Measurements from ENCODE around the gene LRCH1.
"Not testable (repeated sequence)": the region's sequence is repeated elsewhere in the genome, so short reads cannot be mapped to it uniquely, and the experiment has no call there.

Gene LRCH1, protein sequence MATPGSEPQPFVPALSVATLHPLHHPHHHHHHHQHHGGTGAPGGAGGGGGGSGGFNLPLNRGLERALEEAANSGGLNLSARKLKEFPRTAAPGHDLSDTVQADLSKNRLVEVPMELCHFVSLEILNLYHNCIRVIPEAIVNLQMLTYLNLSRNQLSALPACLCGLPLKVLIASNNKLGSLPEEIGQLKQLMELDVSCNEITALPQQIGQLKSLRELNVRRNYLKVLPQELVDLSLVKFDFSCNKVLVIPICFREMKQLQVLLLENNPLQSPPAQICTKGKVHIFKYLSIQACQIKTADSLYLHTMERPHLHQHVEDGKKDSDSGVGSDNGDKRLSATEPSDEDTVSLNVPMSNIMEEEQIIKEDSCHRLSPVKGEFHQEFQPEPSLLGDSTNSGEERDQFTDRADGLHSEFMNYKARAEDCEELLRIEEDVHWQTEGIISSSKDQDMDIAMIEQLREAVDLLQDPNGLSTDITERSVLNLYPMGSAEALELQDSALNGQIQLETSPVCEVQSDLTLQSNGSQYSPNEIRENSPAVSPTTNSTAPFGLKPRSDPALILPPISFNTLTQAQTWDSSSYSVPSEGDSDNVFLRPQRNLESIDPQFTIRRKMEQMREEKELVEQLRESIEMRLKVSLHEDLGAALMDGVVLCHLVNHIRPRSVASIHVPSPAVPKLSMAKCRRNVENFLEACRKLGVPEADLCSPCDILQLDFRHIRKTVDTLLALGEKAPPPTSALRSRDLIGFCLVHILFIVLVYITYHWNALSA

DNA sequence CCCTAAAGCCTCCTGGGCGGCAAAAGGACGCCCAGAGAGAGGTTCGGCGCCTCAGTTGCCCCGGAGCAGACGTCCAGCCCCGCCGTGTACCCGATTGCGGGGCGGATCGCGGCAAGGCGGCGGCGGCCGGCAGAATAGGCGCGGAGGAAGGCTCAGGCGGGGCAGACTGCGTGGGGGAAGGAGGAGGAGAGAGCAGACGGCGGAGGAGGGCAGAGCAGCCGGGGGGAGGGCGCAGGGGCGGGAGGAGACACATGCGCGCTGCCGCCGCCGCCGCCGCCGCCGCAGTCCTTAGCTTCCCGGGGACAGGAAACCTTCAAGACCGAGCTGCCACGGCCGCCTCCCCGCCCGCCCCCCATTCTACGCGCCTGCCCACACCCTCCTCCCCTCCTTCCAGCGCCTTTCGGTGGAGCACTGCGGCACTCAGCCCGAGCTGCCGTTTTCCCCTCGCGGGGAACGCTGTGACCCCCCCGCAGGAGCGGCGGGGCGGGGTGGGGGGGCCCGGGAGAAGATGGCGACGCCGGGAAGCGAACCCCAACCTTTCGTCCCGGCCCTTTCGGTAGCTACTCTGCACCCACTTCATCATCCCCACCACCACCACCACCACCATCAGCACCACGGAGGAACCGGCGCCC is at the start of gene LRCH1:
TSS of gene LRCH1 (plus strand) at position 282 of the 632 bp plus-strand sequence. CDS start at position 509, 227 bp downstream.
- peak; percentile 68 to 90 (median 74) for DNase-seq (ENCODE audit: low read depth in 3 of 3)

DNA sequence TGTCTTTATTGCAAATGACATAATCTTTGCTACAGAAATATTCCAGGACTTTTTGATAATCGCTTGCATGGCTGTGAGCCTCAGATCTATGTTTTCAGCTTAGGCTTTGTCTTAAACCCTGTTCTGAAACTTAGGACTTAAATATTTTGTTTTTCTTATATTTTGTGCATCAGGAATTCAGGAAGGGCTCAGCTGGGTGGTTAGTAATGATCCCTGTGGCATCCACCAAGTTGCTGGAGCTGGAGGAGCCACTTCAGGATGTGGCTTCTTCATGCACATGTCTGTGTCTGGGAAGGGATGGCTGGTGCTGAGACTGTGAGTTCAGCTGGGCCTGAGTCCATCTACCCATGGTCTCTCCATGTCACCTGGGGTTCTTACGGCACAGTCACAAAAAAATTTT is 48.9 kb upstream of the LRCH1 start:
- DNase-seq (ENCODE audit: low read depth in 3 of 3), result no peak

DNA sequence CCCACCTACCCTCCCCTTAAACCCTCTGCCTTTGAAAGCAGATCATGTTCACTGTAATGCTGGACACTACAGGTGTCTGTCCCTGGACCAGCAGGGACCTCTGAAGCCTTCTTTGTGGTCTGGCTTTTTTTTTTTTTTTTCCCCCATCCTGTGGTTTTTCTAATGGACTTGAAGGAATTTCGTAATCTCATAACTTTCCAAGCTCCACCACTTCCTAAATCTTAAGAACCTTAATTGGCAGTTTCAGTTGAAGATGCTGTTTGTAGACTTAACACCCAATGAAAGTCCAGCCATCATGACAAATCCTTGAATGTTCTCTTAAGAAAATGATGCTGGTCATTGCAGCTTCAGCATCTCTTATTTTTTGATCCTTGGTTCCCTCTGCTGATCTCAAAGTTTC is 45.0 kb upstream of the LRCH1 start:
- DNase-seq (ENCODE audit: low read depth in 3 of 3), result no peak

DNA sequence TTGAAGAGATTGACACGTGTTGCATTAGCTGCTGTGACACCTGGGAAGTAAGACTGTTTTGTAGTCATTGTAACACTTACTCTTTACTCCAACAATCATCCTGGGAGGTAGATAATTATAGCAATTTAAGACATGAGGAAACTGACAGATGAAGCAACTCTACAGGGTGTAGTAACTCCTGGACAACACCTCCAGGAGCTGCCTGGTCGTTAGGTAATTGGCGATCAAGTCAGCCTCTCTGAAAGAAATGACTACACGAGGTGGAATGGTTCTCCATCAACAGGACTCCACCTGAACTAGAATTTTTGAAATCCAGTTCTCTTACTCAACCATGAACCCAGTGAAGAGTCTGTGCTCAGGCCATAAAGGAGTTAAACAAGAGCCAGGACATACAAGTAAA is 43.0 kb upstream of the LRCH1 start:
- DNase-seq (ENCODE audit: low read depth in 3 of 3), result no peak

DNA sequence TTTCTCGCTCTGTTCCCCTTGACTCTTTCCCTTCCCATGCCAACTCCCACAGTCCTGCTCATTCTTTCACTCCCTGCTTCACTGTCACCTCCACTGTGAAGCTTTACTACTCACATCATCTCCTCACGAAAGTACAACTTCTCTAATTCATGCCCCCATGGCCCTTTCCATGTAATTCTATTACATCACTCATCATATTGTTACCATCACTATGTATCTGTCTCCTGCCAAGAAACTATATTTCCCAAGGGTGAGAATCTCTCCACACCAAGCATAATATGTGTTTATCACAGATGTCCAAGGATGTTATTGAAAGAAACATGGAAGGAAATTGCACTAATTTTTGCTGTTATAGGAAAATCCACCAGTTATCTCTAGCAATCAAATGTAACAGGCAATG is 37.2 kb upstream of the LRCH1 start:
- no peak for DNase-seq (ENCODE audit: low read depth in 3 of 3)

DNA sequence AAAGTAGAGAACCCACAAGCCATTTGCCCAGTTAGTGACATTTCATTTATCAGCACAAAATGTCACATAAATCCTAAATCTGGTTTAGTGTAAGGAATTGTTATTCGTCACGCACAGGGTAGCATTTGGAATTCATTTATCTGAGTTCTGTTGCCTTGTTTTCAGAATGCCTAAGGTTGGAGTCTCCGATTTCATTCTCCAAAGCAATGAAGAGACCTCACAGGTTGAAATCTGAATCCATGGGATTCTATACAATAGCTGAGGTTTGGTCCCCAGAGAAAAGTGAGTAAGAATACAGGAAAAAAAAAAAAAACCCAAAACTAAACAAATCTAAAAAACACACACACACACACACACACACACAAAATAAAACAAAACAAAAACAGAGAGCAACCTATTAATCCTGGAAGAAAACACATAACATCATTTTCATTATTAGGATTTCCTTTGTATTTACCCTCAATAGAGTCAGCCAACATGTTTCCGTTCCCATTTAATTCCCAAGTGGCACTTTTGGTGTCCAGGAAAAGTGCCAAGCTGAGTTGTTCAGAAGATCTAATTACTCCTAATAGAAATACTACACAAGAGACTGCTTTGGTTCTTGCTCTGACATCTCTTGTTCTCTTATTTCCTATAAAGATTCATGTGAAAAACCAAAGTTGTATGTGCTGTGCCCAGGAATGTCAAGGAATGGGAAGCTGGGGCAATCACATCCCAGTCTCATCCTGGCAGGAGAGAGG is 36.2 kb upstream of the LRCH1 start:
- no peak for DNase-seq (ENCODE audit: low read depth in 3 of 3)

DNA sequence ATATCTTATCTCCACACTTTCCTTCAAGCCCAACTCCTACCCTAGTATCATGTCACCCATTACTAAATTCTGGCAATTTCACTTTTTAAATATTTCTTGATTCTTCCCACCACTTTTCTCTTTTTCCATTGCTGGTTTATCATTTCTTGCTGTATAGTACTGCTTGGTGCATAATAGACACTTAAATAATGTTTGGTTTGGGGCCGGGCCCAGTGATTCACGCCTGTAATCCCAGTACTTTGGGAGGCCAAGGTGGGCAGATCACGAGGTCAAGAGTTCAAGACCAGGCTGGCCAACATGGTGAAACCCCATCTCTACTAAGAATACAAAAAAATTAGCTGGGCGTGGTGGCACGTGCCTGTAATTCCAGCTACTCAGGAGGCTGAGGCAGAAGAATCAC is 35.2 kb upstream of the LRCH1 start:
- DNase-seq (ENCODE audit: low read depth in 3 of 3), result not testable (repeated sequence)

DNA sequence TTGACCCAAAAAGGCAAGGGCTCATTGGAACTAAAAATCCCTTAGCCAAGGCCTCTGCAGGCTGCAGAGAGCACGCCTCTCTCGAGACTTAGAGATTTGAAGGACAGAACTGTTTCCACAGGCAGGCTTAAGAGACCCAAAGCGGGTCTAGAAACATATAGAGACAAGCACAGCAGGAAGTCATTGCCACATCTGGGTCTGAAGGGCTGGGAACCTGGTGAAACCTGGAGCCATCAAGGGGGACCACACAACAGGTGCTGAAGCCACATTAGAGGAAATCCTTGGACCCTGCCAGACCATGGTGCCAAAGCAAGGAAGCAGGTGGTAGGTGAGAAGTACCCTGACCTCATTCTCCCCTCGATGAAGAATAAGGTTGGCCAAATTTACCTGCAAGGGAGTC is 33.8 kb upstream of the LRCH1 start:
- DNase-seq (ENCODE audit: low read depth in 3 of 3), result no peak

DNA sequence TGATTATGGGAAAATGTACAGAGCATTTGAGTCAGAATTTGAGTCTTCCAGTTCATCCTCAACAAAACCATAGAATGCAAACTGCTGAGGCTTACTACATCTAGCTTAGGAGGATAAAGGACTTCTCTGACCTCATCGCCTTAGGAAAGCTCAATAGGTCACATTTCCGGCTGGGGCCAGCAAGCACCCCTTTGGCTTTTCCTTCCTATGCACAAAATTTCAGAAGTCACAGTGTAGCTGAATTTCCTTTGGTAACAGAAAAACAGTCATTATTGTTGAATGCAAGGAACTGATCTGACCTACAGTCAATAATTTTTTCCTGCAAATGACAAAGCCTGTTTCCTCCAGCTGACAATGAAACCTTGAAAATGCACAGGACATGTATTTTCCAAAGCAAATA is 32.8 kb upstream of the LRCH1 start:
- DNase-seq (ENCODE audit: low read depth in 3 of 3), result no peak

DNA sequence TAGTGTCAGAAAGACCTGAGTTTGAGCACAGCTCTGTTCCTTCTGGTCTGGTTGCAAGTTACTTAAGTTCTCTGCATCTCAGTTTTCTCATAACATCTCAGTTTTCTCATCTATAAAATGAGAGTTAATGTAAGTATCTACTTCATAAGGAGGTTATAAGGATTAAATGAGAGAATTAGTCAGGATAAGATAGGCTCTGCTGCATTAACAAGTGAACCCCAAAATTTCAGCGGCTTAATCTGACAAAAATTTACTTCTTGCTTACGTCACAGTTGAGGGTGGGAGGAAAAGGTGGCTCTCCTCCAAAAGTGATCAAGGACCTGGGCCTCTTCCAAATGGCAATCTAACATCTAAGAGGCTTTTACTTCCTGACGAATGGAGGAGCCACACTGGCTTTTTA is 31.5 kb upstream of the LRCH1 start:
- DNase-seq (ENCODE audit: low read depth in 3 of 3), result no peak

DNA sequence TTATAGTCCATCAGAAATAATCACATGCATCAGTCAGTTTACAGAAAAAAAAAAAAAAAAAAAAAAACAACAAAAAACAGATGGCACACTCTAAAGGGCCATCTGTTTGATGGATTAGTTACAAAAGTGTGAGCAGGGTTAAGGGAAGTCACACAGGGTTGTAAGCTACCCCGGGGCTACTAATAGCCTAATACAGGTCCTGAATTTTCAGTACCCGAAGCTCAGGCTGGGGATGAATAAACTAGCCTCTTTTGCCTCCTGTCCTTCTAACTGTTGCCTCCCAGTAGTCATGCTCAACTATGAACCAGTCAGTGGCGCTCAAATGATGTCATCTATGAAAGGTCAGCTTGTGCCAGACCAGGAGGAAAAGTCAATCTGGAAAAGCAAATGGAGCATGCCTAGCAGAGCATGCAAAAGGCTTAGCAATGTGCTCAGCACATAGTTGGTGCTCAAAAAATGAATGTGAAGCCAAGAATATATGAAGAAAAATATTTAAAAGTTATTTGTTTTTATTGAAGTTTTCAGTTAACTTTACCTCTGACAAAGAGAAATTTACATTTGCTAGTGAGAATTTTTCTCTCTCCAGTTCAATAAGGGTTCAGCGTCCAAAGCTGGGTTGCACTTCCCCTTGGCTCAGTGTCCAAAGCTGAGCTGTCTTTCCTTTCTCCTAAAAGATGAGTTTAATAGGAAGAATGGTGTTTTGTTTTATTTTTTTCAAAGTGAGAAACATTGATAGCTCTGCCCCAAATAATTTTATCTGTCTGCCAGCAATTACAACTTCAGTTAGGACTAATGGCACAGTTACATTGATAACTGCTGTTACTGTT is 30.8 kb upstream of the LRCH1 start:
- no peak for DNase-seq (ENCODE audit: low read depth in 3 of 3)

DNA sequence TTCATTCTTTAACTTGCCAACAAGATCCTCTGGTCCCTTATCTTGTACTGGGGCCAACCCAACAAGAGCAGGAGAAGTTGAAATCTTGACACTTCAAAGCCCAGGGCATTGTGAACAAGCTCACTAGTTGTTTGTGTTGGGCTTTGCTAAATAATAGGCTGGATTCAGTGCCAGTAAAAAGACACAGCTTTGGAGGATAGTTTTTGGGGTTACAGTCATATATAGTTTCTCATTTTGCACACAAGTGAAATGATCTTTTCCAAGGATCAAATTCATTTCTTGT is 30.3 kb upstream of the LRCH1 start:
- no peak for DNase-seq (ENCODE audit: low read depth in 3 of 3)

DNA sequence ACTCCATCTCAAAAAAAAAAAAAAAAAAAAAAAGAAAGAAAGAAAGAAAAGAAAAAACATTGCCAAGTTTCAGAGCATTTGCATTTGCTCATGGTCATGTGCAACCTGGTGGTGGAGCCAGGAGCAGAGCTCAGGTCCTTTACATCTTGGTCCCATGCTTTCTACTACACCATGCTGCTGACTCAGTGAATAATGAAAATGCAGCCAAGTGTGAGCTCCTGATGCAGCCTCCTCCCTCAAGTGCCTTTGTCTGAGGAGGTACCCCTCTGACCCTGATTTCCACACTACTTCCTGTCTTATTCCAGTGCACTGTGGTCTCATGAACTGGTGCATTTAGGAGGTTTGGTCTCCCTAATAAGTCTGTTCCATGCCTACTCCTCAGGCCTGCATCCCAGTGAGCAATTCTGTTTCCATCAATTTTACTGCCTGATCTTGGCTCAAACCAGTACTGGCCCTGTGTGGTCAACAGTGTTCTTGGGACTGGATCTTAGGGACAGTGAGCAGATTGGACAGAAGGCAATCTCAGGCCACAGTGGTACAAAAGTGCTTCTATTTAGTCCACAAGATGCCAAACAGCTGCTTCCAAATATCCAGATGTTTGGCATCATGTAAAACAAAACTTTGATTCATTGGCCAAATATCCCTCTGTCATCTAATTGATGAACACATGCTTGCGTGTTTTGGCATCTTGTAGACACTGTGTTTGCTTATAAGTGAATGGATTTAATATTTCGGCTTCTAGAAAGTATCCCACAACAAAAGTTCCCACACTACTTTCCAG is 28.8 kb upstream of the LRCH1 start:
- no peak for DNase-seq (ENCODE audit: low read depth in 3 of 3)

DNA sequence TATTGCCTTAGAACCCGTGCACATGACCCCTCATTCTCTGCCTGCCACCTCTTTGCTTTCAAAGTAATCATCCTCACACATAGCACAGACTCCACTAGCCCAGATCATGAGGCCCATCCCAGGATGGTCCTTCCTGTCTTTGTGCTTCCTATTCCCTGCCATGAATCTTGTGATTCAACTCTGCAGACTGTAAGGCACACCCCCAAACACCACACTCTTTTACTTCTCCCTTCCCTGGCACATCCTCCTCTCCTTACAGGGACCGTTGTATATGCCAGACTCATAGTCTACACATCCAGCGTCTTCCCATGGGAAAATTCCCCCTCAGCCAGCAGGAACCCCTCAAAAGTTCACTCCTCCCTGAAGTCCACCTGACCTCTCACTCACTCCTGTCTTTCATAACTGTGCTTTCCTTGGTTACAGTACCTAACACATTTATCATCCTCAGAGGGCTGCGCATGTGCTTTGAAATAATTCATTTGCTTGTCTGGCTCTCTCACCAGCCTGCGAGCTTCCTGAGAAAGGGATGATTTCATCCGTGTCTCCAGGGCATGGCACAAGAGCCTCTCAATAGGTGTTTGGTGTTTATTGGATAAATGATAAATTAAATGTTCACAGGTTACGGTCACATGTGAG is 26.8 kb upstream of the LRCH1 start:
- no peak for DNase-seq (ENCODE audit: low read depth in 3 of 3)

DNA sequence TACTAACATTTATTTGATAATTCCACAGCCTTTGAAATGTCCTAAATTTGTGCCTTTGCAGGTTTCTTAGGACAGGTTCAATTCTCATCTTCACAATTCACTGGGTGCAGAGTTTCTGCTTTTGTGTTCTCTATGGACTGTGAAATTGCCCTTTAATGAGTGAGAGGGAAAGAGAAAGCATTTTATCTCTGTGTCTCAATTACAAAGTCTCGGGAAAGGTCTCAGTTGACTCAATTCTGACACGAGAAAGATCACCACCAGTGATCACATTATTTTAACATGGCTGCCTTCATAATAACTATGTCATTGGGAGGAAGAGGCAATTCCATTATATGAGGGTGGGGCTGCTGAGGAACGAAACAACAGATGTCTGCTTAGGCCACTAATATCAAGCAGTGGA is 26.2 kb upstream of the LRCH1 start:
- DNase-seq (ENCODE audit: low read depth in 3 of 3), result no peak

DNA sequence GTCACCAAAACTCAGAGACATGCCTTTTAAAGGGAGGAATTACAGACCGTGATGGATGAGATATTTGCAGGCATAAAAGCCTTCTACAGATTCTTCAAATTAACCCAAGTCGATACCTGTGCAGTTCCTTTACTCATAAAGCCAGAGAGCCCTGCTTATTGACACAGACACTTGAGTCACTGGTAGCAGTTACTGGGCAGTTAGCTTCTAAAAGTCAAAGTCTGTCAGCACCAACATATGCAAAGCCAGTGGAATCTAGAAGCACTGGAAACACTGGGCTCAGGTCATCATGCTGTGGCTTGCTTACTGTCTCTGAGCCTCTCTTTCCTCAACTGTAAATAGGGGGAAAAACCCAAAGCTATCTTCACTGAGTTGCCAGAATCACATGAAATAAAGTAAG is 25.7 kb upstream of the LRCH1 start:
- no peak for DNase-seq (ENCODE audit: low read depth in 3 of 3)

DNA sequence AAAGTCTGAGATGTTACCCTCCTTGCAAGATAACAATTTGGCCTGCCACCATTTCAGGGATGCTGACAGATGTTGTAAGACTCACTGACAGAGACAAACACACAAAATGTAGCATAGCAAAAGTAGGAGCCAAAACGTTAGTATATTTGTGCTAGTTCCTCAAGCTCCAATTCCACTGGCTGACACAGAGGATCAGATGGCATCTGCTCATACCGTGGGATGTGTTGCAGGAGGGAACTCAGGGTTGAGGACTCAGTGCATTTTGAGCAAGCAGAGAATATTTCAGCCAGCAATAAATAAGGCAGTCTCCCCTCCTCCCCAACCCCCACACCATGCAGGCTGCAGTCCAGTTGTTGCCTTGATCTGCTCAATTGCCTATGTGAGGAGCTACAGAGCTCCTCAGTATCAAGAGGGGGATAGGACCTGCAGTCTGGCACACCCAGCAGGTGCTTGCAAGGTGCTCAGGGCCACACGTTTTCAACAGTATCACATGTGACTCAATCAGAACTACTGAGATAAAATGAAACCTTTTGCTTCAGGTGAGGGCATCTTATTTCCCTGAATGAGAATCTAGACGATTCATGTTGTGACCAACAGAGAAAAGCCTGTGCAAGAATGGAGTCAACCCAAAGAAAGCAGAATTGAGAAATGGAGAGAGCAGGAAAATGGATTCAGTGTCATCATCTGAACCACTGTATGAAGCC is 23.6 kb upstream of the LRCH1 start:
- no peak for DNase-seq (ENCODE audit: low read depth in 3 of 3)

DNA sequence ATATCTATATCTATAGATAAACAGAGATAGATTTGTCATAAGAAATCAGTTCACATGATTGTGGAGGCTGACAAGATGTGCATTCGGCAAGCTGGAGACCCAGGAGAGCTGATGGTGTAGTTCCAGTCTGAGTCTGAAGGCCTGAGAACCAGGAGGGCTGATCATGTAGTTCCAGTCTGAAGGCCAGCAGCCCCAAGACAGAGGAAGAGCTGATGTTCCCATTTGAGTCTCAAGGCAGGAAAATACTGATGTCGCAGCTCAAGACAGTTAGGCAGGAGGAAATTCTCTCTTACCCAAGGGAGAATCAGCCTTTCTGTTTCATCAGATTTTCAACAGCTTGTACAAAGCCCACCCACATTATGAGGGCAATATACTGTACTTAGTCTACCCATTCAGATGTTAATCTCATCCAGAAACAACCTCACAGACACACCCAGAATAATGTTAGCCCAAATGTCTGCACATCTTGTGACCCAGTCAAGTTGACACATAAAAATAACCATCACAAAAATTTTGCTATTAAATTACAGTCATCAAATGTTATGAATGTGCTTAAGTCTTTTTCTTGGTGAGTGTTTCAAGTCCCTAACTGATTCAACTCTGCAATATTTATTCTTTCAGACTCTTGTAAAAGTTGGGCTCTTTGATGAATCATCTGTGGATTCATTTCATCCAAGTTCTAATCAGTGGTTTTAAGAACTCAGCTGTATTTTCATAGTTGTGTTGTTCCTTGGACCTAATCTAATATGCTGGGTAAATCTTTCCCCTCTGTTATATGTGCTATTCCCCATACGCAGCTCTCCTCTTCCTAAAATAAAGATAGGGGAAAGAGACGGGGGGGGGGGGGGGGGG is 22.7 kb upstream of the LRCH1 start:
- DNase-seq (ENCODE audit: low read depth in 3 of 3), result no peak

DNA sequence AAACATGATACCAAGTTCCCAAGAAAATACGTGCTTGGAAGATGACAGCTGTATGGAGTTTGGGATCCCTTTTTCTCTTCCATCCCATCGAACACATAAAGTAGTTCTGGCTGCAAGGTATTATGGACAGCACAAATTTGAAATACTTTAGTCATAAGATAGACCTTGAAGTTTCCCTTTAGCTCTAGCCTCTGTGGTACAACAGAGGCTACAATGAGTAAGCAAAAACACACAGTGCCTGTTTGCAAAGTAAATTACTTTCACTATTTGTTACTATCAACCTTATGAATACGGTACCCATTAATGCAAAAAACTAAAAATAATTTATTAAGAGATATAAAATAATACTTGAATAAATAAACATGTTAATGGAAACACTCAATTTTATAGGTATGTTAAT is 21.0 kb upstream of the LRCH1 start:
- no peak for DNase-seq (ENCODE audit: low read depth in 3 of 3)

All from stimulated activated CD4-positive, alpha-beta T cell treated with anti-CD3 and anti-CD28 coated beads, TNF-alpha, amount 100 ng/mL, for 48 hours (primary cell).